Middle frontal gyrus (tissue), 1 donor: ENCODE results near the gene GPRIN1.
"Not testable (repeated sequence)": the region's sequence is repeated elsewhere in the genome, so short reads cannot be mapped to it uniquely, and the experiment has no call there.

Experiments used
- DNase-seq: peaks from one replicate; pipeline ENCODE4 v3.0.0-alpha.2; 2015; ENCODE audit warnings: low spot score; ENCODE audit errors: extremely low spot score

The GPRIN1 gene

DNA sequence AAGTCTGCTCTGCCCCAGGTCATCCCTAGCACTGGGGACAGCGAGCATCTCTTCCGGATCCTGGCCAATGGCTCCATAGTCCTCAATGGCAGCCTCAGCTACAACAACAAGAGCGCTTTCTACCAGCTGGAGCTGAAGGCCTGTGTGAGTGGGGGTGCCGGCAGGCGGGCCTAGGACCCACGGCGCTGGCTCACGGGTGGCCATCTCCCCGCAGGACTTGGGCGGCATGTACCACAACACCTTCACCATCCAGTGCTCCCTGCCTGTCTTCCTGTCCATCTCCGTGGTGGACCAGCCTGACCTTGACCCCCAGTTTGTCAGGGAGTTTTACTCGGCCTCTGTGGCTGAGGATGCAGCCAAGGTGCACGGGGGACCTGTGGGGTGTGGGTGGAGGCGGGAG is 34.9 kb downstream of the GPRIN1 start:
- DNase-seq = no peak

GRCh38 chr5:176574297-176574591 is 35.7 kb downstream of the GPRIN1 start:
- DNase-seq = no peak

- no peak for DNase-seq
These were observed 36.2 kb downstream of the GPRIN1 start for GRCh38 chr5:176573564-176574296.

GRCh38 chr5:176570044-176570443 is 39.9 kb downstream of the GPRIN1 start:
- no peak for DNase-seq

GRCh38 chr5:176568657-176569056 is 41.3 kb downstream of the GPRIN1 start:
- no peak for DNase-seq

GRCh38 chr5:176565760-176566288 is 44.1 kb downstream of the GPRIN1 start:
- DNase-seq = no peak

DNA sequence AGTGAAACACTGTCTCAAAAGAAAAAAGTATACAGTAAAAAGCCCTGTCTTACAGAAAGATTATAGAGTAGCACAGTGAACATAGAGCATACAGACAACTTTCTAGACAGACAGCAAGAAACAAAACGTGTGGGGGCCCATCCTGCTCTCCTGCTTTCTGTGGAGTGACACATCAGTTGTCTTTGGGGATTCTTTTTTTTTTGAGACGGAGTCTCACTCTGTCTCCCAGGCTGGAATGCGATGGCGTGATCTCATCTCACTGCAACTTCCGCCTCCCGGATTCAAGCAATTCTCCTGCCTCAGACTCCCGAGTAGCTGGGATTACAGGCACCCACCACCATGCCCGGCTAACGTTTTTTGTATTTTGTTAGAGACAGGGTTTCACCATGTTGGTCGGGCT is 46.0 kb downstream of the GPRIN1 start:
- DNase-seq = no peak

DNA sequence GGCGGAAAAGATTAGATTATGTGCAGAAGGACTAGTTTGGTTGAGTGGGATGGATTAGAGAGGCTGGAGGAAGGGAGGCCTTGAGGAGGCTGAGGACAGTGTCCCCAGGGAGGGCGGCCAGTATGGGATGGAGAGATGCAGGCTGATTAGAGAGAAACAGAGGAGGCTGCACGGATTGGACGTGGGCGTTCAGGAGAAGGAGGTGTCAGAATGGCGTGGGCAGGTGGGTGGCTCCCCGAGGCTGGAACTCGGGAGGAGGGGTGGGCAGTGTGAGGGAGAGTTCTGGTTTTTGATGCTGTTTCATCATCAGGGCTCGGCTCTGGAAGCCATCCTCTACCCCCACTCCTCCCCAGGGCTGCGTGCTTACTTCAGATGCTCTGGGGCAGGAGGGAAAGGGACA is 47.8 kb downstream of the GPRIN1 start:
- no peak for DNase-seq

DNA sequence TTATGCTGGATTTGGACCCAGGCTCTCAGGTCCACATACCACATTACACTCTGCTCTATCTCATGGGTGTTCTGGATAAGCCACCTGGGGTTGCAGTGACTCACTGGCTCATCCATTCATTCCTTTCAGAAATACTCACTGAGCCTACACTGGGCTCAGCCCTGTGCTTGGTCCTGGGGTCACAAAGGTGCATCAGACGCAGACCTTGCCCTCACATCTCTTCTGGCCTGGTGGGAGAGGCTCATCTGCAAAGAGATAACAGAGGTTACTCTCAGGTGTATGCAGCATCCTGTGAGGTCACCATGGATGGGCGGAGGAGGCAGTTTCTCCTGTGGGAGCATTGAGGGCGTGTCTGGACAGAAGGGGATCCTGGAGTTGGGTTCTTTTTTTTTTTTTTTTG is 48.7 kb downstream of the GPRIN1 start:
- no peak for DNase-seq

GRCh38 chr5:176560364-176560763 is 49.6 kb downstream of the GPRIN1 start:
- DNase-seq = no peak

- DNase-seq = no peak
These were observed 50.3 kb downstream of the GPRIN1 start for GRCh38 chr5:176559683-176560082.

DNA sequence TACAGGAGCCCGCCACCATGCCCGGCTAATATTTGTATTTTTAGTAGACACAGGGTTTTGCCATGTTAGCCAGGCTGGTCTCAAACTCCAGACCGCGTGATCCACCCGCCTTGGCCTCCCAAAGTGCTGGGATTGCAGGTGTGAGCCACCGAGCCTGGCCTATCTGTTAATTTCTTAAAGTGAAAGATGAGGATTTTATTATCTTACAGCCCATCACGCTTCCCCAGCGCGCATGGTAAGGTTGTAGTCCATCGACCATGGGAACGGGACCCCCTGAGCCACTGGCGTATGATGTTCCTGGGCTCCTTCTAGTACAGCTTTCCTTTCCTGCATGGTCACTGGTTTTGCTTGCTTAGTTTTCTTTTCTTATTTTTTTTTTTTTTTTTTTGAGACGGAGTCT is 52.1 kb downstream of the GPRIN1 start:
- no peak for DNase-seq

GRCh38 chr5:176553260-176554085 is 56.5 kb downstream of the GPRIN1 start:
- no peak for DNase-seq

- DNase-seq = no peak
These were observed 57.6 kb downstream of the GPRIN1 start for GRCh38 chr5:176552332-176552869.

- not testable (repeated sequence) for DNase-seq
These were observed 59.0 kb downstream of the GPRIN1 start for GRCh38 chr5:176550937-176551336.

DNA sequence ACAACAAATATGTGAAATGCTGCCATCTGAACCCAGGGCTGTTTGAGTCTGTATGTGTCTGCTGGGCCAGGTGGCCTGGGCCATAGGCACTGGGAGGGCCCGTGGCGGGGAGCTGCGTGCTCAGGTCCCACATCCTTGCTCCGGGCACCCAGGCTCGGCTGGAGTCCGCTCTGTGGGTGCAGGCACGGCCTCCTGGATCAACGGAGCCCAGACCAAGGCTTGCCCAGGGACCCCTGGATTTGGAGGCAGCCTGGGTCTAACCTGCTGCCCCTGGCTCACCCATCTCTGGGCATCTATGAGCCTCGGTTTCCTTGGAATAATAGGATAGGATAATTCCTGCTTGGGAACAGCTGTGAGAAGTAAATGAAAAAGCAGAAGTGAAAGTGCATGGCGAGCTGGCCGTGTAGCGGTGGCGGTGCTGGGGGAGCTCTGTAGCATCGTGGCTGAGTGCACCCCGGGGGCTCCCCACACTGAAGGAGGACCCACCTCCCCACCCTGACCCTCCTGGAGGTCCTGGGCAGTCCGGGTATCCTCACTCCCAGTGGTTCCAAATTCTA is 59.6 kb downstream of the GPRIN1 start:
- no peak for DNase-seq

DNA sequence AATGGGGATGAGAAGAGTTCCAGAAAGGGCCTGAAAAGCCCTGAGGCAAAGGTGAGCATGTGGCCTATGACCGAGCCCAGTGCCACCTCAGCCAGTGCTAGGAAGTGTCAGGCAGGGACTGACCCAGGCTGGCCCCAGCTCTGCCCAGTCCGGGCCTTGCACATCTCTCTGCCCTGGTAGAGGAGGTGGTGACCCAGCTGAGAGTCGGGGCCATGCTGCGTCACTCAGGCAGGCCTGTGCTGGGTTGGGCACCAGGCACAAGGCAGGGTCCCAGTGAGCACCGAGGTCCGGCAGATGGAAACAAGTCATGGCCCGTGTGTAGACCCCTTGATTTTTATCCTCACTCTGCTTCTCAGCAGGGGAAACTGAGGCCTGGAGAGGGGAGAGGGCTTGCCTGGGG is 60.1 kb downstream of the GPRIN1 start:
- no peak for DNase-seq

- DNase-seq = no peak
These were observed 61.0 kb downstream of the GPRIN1 start, which contains the start of gene CDHR2 for GRCh38 chr5:176548967-176549444. Gene CDHR2, plus strand, starts transcription at chr5:176549342. Its CDS starts 16,011 bp downstream, at chr5:176565353.

DNA sequence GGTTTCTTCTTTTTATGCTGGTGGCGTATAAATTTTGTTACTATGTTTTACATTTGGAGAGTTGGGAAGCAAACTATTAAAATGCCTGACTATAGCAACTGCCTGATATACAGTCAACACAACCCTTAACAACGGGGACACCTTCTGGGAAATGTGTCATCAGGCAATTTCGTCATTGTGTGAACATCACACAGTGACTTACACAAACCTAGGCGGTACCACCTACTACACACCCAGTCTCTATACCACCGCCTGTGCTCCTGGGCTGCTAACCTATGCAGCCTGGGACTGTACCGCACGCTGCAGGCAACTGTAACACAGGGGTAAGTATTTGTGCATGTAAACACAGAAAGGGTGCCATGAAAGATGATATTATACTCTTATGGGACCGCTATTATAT is 62.2 kb downstream of the GPRIN1 start:
- no peak for DNase-seq
